SW 1271 (cell line): Measurements from ENCODE around the gene PGA4.
A peak's percentile ranks its signal among the peaks of the same experiment; 100 is the strongest.
"Not testable (repeated sequence)": the region's sequence is repeated elsewhere in the genome, so short reads cannot be mapped to it uniquely, and the experiment has no call there.

Experiments
- DNase-seq, 2 experiments: peaks; one replicate each; lab custom pipeline; 2025; lab: John Stamatoyannopoulos, UW

Gene PGA4

GRCh38 chr11:61222047-61222446, at the start of gene PGA4:
TSS of gene PGA4 (plus strand) at chr11:61222347. CDS start at chr11:61222401, 54 bp downstream.
- not testable (repeated sequence) for DNase-seq

GRCh38 chr11:61172356-61172755, 49.8 kb upstream of the PGA4 start:
- DNase-seq = no peak

GRCh38 chr11:61172888-61173287, 49.3 kb upstream of the PGA4 start:
- DNase-seq = no peak

GRCh38 chr11:61173456-61173855, 48.7 kb upstream of the PGA4 start:
- DNase-seq = no peak

GRCh38 chr11:61174273-61174672, 47.9 kb upstream of the PGA4 start:
- no peak for DNase-seq

- no peak for DNase-seq
Observed at GRCh38 chr11:61174949-61175348, 47.2 kb upstream of the PGA4 start.

- no peak for DNase-seq
Observed at GRCh38 chr11:61176446-61176845, 45.7 kb upstream of the PGA4 start.

GRCh38 chr11:61180205-61180604, 41.9 kb upstream of the PGA4 start:
- DNase-seq = not testable (repeated sequence)

- no peak for DNase-seq
Observed at GRCh38 chr11:61181489-61181888, 40.7 kb upstream of the PGA4 start.

GRCh38 chr11:61183645-61184044, 38.5 kb upstream of the PGA4 start:
- DNase-seq = no peak

GRCh38 chr11:61186504-61186903, 35.6 kb upstream of the PGA4 start:
- no peak for DNase-seq

- peak in 1 of 2 experiments; percentile 71 for DNase-seq
Observed at GRCh38 chr11:61187505-61188130, 34.5 kb upstream of the PGA4 start.

GRCh38 chr11:61189933-61190332, 32.2 kb upstream of the PGA4 start:
- no peak for DNase-seq

GRCh38 chr11:61193596-61193995, 28.6 kb upstream of the PGA4 start:
- DNase-seq = no peak

- no peak for DNase-seq
Observed at GRCh38 chr11:61194169-61194671, 27.9 kb upstream of the PGA4 start.

- DNase-seq = no peak
Observed at GRCh38 chr11:61194981-61195695, 27.0 kb upstream of the PGA4 start.

GRCh38 chr11:61195719-61196118, 26.4 kb upstream of the PGA4 start:
- DNase-seq = no peak

- DNase-seq = no peak
Observed at GRCh38 chr11:61198361-61198760, 23.8 kb upstream of the PGA4 start.

- no peak for DNase-seq
Observed at GRCh38 chr11:61198948-61199523, 23.1 kb upstream of the PGA4 start.

GRCh38 chr11:61201476-61201875, 20.7 kb upstream of the PGA4 start:
- no peak for DNase-seq

GRCh38 chr11:61202950-61203746, 19.0 kb upstream of the PGA4 start, which contains the start of gene PGA3:
TSS of gene PGA3 (plus strand) at chr11:61203515. CDS start at chr11:61203565, 50 bp downstream.
- not testable (repeated sequence) for DNase-seq

- DNase-seq = not testable (repeated sequence)
Observed at GRCh38 chr11:61203873-61204272, 18.3 kb upstream of the PGA4 start.
